Liver (tissue), 9 donors: Measurements from ENCODE around the gene FSD1. TPM values are rescaled to one million over a fixed set of nuclear protein-coding genes. Genes with fewer than 3 reads are reported as not detected.

Experiments
- DNase-seq: peaks from one replicate; pipeline ENCODE4 v3.0.0-alpha.2; 2017; ENCODE audit warnings: low spot score
- H3K27ac ChIP-seq, 2 donors: one replicate each; pipeline ENCODE4 v1.7.0; 2013; ENCODE audit warnings: inconsistent platforms in 2 of 2, low read length in 2 of 2, control low read depth in 1 of 2, low read depth in 1 of 2, mild to moderate bottlenecking in 1 of 2
- H3K27me3 ChIP-seq, 4 donors: one replicate each; pipeline versions ENCODE4 v1.6.1 to v1.7.0; 2013; ENCODE audit warnings: low read length in 3 of 4, inconsistent platforms in 1 of 4, mild to moderate bottlenecking in 1 of 4, moderate library complexity in 1 of 4; ENCODE audit not compliant: control insufficient read depth in 4 of 4, insufficient read depth in 4 of 4
- H3K36me3 ChIP-seq, 4 donors: one replicate each; pipeline versions ENCODE4 v1.6.1 to v1.7.0; 2013; ENCODE audit warnings: low read length in 3 of 4, mild to moderate bottlenecking in 3 of 4, low read depth in 1 of 4, moderate library complexity in 1 of 4; ENCODE audit not compliant: control insufficient read depth in 4 of 4, insufficient read depth in 3 of 4
- H3K4me1 ChIP-seq, 4 donors: one replicate each; pipeline versions ENCODE4 v1.6.1 to v1.7.0; 2013; ENCODE audit warnings: low read length in 3 of 4, mild to moderate bottlenecking in 3 of 4, moderate library complexity in 1 of 4; ENCODE audit not compliant: control insufficient read depth in 4 of 4, insufficient read depth in 4 of 4
- H3K4me3 ChIP-seq, 3 donors: one replicate each; pipeline versions ENCODE4 v1.6.1 to v1.7.0; 2013; ENCODE audit warnings: low read length in 3 of 3, control low read depth in 1 of 3, low read depth in 1 of 3, mild to moderate bottlenecking in 1 of 3
- H3K9ac ChIP-seq, 2 donors: one replicate each; pipeline ENCODE4 v1.7.0; 2013; ENCODE audit warnings: low read length in 2 of 2, mild to moderate bottlenecking in 2 of 2, moderate library complexity in 2 of 2, control low read depth in 1 of 2, low read depth in 1 of 2
- H3K9me3 ChIP-seq, 4 donors: one replicate each; pipeline versions ENCODE4 v1.6.1 to v1.7.0; 2013; ENCODE audit warnings: low read length in 3 of 4; ENCODE audit not compliant: control insufficient read depth in 4 of 4
- CTCF ChIP-seq: fragments of 150-350 bp; IDR thresholded peaks from 2 replicates; pipeline ENCODE4 v1.5.1; 2017; ENCODE audit warnings: improper control_type of control experiment, low read depth, low read length; ENCODE audit not compliant: missing input control
- EGR1 ChIP-seq, 2 donors: IDR thresholded peaks; 2 replicates each; pipeline ENCODE4 v1.6.1; 2016 to 2018; ENCODE audit warnings: antibody characterized with exemption in 2 of 2, low read depth in 2 of 2
- FOXA1 ChIP-seq: IDR thresholded peaks from 2 replicates; pipeline ENCODE4 v1.6.1; 2016; ENCODE audit warnings: antibody characterized with exemption
- FOXA2 ChIP-seq: IDR thresholded peaks from 2 replicates; pipeline ENCODE4 v1.6.1; 2016; ENCODE audit warnings: antibody characterized with exemption
- GABPA ChIP-seq, 2 donors: IDR thresholded peaks in 1 of 2; conservative IDR thresholded peaks in 1 of 2; 2 replicates each; pipeline ENCODE4 v1.6.1; 2016; ENCODE audit warnings: antibody characterized with exemption in 2 of 2, mild to moderate bottlenecking in 1 of 2, moderate library complexity in 1 of 2
- HNF4A ChIP-seq, 2 donors: conservative IDR thresholded peaks; 2 replicates each; pipeline ENCODE4 v1.6.1; 2016; ENCODE audit warnings: antibody characterized with exemption in 2 of 2, mild to moderate bottlenecking in 2 of 2
- HNF4G ChIP-seq: IDR thresholded peaks from 2 replicates; pipeline ENCODE4 v1.6.1; 2016; ENCODE audit warnings: antibody characterized with exemption
- JUND ChIP-seq, 2 donors: IDR thresholded peaks; 2 replicates each; pipeline ENCODE4 v1.6.1; 2016; ENCODE audit warnings: antibody characterized with exemption in 2 of 2
- NR2F2 ChIP-seq: IDR thresholded peaks from 2 replicates; pipeline ENCODE4 v1.6.1; 2016; ENCODE audit warnings: antibody characterized with exemption
- RAD21 ChIP-seq, 2 donors: IDR thresholded peaks; 2 replicates each; pipeline ENCODE4 v1.6.1; 2016; ENCODE audit warnings: antibody characterized with exemption in 2 of 2, mild to moderate bottlenecking in 2 of 2
- REST ChIP-seq: IDR thresholded peaks from 2 replicates; pipeline ENCODE4 v1.6.1; 2016; ENCODE audit warnings: antibody characterized with exemption, mild to moderate bottlenecking
- RXRA ChIP-seq, 2 donors: IDR thresholded peaks; 2 replicates each; pipeline ENCODE4 v1.6.1; 2017 to 2018; ENCODE audit warnings: antibody characterized with exemption in 2 of 2, mild to moderate bottlenecking in 1 of 2
- SP1 ChIP-seq: IDR thresholded peaks from 2 replicates; pipeline ENCODE4 v1.6.1; 2018; ENCODE audit warnings: antibody characterized with exemption, mild to moderate bottlenecking
- TAF1 ChIP-seq: conservative IDR thresholded peaks from 2 replicates; pipeline ENCODE4 v1.6.1; 2016; ENCODE audit warnings: antibody characterized with exemption, mild to moderate bottlenecking
- YY1 ChIP-seq: IDR thresholded peaks from 2 replicates; pipeline ENCODE4 v1.6.1; 2016; ENCODE audit warnings: antibody characterized with exemption, mild to moderate bottlenecking
- WGBS: extraction: QIAGEN DNeasy Blood & Tissue Kit; methylation state at CpG from one replicate; pipeline ENCODE4 v1.1.7; 2013; 5-methylcytosine and 5-hydroxymethylcytosine counted together
- polyA plus RNA-seq, 2 donors: library from polyadenylated mRNA; stranded (reverse) in 1 of 2; unstranded in 1 of 2; fragments of 200-250 nt in 1 of 2; fragments of >200 nt in 1 of 2; fragmentation: Nextera tagmentation in 1 of 2; extraction: Ambion mirVana in 1 of 2; gene quantifications; one replicate each; pipeline versions ENCODE4 v1.2.1 to v1.2.3, GENCODE V29; 2013 to 2015
- total RNA-seq, 2 donors: library from RNA; depleted of rRNA; stranded (reverse); fragments of >200 nt; gene quantifications; one replicate each; pipeline ENCODE4 v1.2.3, GENCODE V29; 2014
- TF ChIP-seq, protein P1 (sequence below): IDR thresholded peaks from 2 replicates; pipeline ENCODE4 v1.6.1; 2016; ENCODE audit warnings: antibody characterized with exemption
- TF ChIP-seq, protein P2 (sequence below): IDR thresholded peaks from 2 replicates; pipeline ENCODE4 v1.6.1; 2016; ENCODE audit warnings: antibody characterized with exemption
- TF ChIP-seq, protein P3 (sequence below): IDR thresholded peaks from 2 replicates; pipeline ENCODE4 v1.6.1; 2016; ENCODE audit warnings: antibody characterized with exemption
- donor health status: healthy.
- donor health status: healthy.
- donor health status: healthy.
- donor health status: healthy.
- donor health status: healthy.

The FSD1 gene
- total and polyA plus RNA-seq, 4 donors, result 0.05 to 0.92 (median 0.19) TPM; not detected in 1

DNA sequence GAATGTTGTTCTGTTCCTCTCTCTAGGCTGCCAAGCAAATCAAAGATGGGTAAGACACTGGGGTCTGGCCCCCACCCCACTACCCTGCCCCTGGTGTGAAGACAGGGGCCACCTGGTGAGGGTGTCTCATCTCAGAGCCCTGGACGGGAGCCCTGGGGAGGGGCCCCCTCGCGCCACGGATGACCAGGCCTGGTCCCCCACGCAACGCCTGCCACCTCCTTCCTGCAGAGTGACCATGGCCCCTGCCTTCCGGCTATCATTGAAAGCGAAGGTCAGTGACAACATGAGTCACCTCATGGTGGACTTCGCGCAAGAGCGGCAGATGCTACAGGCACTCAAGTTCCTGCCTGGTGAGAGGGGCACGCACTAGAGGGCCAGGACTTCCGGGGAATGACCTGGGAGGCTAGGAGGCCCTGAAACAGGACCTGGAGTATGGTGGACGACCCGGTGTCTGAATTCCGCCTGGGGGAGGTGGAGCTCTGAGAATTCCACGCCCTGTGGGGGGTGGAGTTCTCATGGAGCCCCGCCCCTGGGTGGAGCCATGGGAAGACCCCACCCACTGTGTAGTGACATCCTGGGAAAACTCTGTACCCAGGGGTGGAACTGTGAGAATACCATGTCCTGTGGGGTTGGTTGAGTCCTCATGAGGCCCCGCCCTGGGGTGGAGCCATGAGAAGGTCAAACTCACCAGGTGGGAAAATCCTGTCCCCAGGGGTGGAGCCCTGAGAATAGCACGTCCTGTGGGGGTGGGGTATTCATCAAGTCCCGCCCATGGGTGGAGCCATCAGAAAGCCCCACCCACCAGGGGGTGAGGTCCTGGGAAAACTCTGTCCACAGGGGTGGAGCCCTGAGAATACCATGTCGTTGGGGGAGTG is 6.1 kb downstream of the FSD1 start:
- H3K27me3 ChIP-seq, result no peaks in the 10 kb centered on the region
- no peak for DNase-seq

More for the DNA sequence above, 6.1 kb downstream of the FSD1 start:
- WGBS, result 90% methylated on average over 22 of the region's 22 CpGs
- peaks cover 0 to 5% (median 5%) of the 10 kb centered on the region in 4 donors for H3K4me1 ChIP-seq
- no peaks in the 10 kb centered on the region for H3K9me3 ChIP-seq
- no peaks in the 10 kb centered on the region for H3K36me3 ChIP-seq
- no peak overlapping the region for H3K4me3 ChIP-seq
- no peak for TF ChIP-seq HNF4A (conservative IDR thresholded peaks at IDR 0.05)
- no peak for TF ChIP-seq HNF4G
- TF ChIP-seq SP1, result no peak
- TF ChIP-seq, protein P1, sequence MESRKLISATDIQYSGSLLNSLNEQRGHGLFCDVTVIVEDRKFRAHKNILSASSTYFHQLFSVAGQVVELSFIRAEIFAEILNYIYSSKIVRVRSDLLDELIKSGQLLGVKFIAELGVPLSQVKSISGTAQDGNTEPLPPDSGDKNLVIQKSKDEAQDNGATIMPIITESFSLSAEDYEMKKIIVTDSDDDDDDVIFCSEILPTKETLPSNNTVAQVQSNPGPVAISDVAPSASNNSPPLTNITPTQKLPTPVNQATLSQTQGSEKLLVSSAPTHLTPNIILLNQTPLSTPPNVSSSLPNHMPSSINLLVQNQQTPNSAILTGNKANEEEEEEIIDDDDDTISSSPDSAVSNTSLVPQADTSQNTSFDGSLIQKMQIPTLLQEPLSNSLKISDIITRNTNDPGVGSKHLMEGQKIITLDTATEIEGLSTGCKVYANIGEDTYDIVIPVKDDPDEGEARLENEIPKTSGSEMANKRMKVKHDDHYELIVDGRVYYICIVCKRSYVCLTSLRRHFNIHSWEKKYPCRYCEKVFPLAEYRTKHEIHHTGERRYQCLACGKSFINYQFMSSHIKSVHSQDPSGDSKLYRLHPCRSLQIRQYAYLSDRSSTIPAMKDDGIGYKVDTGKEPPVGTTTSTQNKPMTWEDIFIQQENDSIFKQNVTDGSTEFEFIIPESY, result no peak
- no peak for TF ChIP-seq REST
- TF ChIP-seq RAD21 (IDR thresholded peaks at IDR 0.05), result no peak
- TF ChIP-seq, protein P2, sequence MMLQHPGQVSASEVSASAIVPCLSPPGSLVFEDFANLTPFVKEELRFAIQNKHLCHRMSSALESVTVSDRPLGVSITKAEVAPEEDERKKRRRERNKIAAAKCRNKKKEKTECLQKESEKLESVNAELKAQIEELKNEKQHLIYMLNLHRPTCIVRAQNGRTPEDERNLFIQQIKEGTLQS, result no peak
- no peak for TF ChIP-seq GABPA (IDR thresholded peaks at IDR 0.05 in 1 of 2, conservative IDR thresholded peaks at IDR 0.05 in 1 of 2)
- no peak for TF ChIP-seq JUND (IDR thresholded peaks at IDR 0.05)
- TF ChIP-seq RXRA (IDR thresholded peaks at IDR 0.05), result no peak
- TF ChIP-seq FOXA2, result no peak
- TF ChIP-seq CTCF, result no peak
- TF ChIP-seq, protein P3, sequence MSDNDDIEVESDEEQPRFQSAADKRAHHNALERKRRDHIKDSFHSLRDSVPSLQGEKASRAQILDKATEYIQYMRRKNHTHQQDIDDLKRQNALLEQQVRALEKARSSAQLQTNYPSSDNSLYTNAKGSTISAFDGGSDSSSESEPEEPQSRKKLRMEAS, result no peak
- TF ChIP-seq TAF1, result no peak
- no peak for TF ChIP-seq EGR1 (IDR thresholded peaks at IDR 0.05; ENCODE audit: low read depth in 2 of 2)
- no peak for TF ChIP-seq FOXA1
- no peak for TF ChIP-seq YY1
- TF ChIP-seq NR2F2, result no peak
- H3K27ac ChIP-seq, result no peak overlapping the region
- H3K9ac ChIP-seq, result no peak overlapping the region
